Fibroblast of the aortic adventitia (primary cell): ENCODE data around the gene SLC28A3. TPM values are rescaled to one million over a fixed set of nuclear protein-coding genes. Genes with fewer than 3 reads are reported as not detected.

Source experiments
- DNase-seq: peaks from one replicate; pipeline ENCODE4 v3.0.0-alpha.2; 2010; ENCODE audit warnings: low read depth
- H3K4me3 ChIP-seq: 2 replicates; pipeline ENCODE4 v1.5.1; 2011; ENCODE audit warnings: low read depth, mild to moderate bottlenecking, control low read depth, low read length, moderate library complexity
- CTCF ChIP-seq: IDR thresholded peaks from 2 replicates; pipeline ENCODE4 v1.5.1; 2011; ENCODE audit warnings: mild to moderate bottlenecking, low read length, control low read depth, inconsistent platforms; ENCODE audit not compliant: insufficient read depth
- total RNA-seq: library from RNA; depleted of rRNA; stranded (reverse); fragments of >200 nt; gene quantifications from 2 replicates; pipeline ENCODE4 v1.2.3, GENCODE V29; 2012; ENCODE audit warnings: low replicate concordance

Gene SLC28A3
- total RNA-seq, 1 donor: 0.36 TPM

DNA sequence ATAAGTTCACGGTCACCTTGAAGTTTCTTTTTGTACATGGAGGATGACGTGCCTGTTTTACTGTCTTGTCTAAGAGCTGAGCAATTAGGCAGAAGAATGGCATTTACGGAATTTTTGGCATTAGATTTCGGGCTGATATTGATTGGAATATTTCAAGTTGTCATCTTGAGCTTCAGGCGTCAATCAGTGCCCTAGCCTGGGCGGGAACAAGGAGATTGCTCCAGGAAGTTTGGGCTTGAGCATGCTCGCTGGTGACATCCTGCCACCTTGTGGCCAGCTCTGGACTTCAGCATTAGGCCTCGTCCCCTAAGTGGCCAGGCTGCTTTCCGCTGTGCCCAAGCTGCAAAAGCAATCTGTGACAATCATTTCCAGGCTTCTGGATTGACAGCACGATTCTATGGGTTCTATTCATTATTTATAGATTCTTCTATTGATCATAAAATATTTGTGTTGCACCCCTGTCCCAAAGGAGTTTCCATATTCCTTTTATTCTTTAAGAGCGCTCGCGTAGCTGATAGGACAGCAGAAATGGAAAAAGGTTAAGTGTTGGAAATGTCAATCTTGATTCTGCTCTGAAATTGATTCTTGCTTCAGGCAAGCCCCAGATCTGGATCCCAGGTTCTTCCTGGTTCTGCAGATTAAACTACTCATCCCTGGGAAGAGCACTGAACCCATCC, 79.3 kb downstream of the SLC28A3 start:
- peak; percentile 88 for TF ChIP-seq CTCF
- peak; percentile 78 for DNase-seq
- peak overlapping the region; percentile 54 for H3K4me3 ChIP-seq

- DNase-seq: no peak
- H3K4me3 ChIP-seq: no peak overlapping the region
- TF ChIP-seq CTCF: no peak
Measured at GRCh38 chr9:84258371-84258770, 82.2 kb downstream of the SLC28A3 start.

GRCh38 chr9:84255696-84256095, 84.9 kb downstream of the SLC28A3 start:
- DNase-seq: no peak
- TF ChIP-seq CTCF: no peak
- no peak overlapping the region for H3K4me3 ChIP-seq

DNA sequence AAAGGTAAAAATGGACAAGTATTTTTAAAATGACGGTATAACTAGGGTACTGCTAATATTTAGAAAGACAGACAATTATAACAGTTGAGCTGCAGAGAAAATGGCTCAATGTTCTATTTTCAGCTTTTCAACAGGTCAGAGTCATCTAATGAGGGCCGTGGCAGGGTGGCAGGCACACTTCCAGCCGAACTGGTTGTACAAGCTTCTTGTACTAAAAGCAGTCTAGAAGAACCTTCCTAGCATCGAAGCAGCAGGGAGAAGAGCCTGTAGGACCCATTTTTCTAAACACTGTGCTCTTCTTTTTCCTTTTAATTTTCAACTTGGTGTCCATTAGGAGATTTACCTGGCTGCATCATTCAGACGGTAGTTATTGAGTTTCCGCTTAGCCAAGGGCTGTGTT, 85.6 kb downstream of the SLC28A3 start:
- no peak for DNase-seq
- no peak for TF ChIP-seq CTCF
- no peak overlapping the region for H3K4me3 ChIP-seq

DNA sequence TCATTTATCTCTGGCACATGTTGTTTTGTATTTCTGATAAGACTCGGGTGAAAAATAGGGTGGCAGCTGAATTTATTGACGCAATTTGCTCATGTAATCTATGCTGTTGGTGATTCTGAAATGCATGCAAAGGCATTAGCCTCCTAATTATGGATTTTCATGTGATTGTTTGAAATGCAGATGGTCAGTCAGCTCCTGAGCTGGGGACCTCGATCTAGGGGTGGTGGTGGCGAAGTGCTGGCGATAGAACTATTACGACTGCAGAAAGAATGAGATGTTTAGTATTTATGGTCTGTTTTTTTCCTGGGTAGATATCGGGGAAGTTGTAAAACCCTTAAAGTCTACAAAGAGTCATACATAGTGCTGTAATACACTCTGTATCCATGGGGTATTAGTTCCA, 88.6 kb downstream of the SLC28A3 start:
- DNase-seq: no peak
- no peak for TF ChIP-seq CTCF
- H3K4me3 ChIP-seq: no peak overlapping the region

- no peak for TF ChIP-seq CTCF
- DNase-seq: no peak
- no peak overlapping the region for H3K4me3 ChIP-seq
Measured at GRCh38 chr9:84241817-84242373, 98.7 kb downstream of the SLC28A3 start.

GRCh38 chr9:84239343-84239742, 101.2 kb downstream of the SLC28A3 start:
- no peak for TF ChIP-seq CTCF
- DNase-seq: no peak
- H3K4me3 ChIP-seq: no peak overlapping the region
